Transverse colon (tissue), 4 donors: ENCODE data around the gene ATP9B.

ENCODE experiments used
- CTCF ChIP-seq, 5 experiments: fragments of 200-600 bp in 3 of 5; fragments of 450-650 bp in 2 of 5; sonication (generic) in 3 of 5; IDR thresholded peaks; 1 replicate in 2 of 5; 2 replicates in 3 of 5; pipeline ENCODE4 v1.5.1; 2016 to 2017; ENCODE audit warnings: antibody characterized with exemption in 5 of 5, inconsistent platforms in 3 of 5, mild to moderate bottlenecking in 2 of 5, moderate library complexity in 1 of 5
- EP300 ChIP-seq: sonication (generic); formaldehyde crosslinking; IDR thresholded peaks from one replicate; pipeline ENCODE4 v1.6.1; 2017; ENCODE audit warnings: antibody characterized with exemption, low read depth
- POLR2A ChIP-seq: fragments of 450-650 bp; IDR thresholded peaks from one replicate; pipeline ENCODE4 v1.6.1; 2016; ENCODE audit warnings: antibody characterized with exemption, mild to moderate bottlenecking, moderate library complexity
- POLR2AphosphoS5 ChIP-seq, 3 donors: sonication (generic); formaldehyde crosslinking; IDR thresholded peaks; one replicate each; pipeline ENCODE4 v1.6.1; 2016; ENCODE audit warnings: antibody characterized with exemption in 3 of 3

GRCh38 chr18:79056827-79057367 is 12.3 kb upstream of the ATP9B start:
- TF ChIP-seq CTCF (IDR thresholded peaks at IDR 0.05) (no peak), POLR2A (no peak), EP300 (no peak), POLR2AphosphoS5 (IDR thresholded peaks at IDR 0.05) (no peak)
